ENCODE data around the gene LARGE2. TPM values are rescaled to one million over a fixed set of nuclear protein-coding genes. Genes with fewer than 3 reads are reported as not detected.
A peak's percentile ranks its signal among the peaks of the same experiment; 100 is the strongest.

Gene LARGE2
- total RNA-seq, 1 donor from 2014 or later: 5.0 TPM

DNA sequence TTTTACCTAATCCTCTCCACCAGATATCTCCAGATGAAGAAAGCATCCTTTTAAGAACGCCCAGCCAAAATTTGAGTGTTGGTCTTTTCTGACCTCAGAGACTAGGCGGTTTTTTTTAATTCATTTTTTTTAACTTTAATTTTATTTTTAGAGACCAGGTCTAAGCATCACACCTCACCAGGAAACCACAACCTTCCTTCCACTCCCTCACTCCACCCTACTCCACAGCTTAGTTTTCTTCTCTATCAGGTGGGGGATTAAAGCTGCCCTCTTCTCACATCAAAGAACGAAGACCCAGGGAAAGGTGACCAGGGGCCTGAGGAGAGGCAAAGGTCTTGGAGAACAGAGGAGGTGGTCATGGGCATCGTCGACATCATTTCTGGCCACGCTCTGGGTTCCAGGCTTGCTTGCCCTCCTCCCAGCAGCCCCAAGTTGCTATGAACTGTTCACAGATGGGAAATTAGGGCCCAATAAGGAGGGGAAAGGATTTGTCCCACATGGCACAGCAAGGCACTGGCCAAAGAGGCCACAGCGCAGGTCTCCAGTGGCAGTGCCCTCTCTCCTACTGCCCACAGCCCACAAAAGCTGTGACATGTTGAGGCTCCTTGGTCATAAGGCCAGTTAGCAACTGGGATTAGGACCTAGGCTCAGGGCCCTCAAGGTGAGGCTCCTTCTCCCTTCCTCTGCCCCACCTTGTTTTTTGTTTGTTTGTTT lies 3.3 kb upstream of the LARGE2 start:
- Histone ChIP-seq H3K27ac (peak overlapping the region; percentile 95), H3K4me3 (peak overlapping the region; percentile 100), H3K27me3 (ENCODE audit: low read depth) (peaks cover 21% of the 10 kb centered on the region), H3K36me3 (peaks cover 20% of the 10 kb centered on the region), H3K4me1 (peaks cover 52% of the 10 kb centered on the region), H3K9me3 (no peaks in the 10 kb centered on the region)
- DNase-seq: peak; percentile 23
- no peak for TF ChIP-seq CTCF (IDR thresholded peaks at IDR 0.05)
- no peak for ATAC-seq
- intact Hi-C loops (cut with DNase I): no loop called here

- intact Hi-C loops (cut with DNase I): no loop called here
- H3K4me1 ChIP-seq: peaks cover 52% of the 10 kb centered on the region
- no peak for ATAC-seq
- H3K36me3 ChIP-seq: peaks cover 12% of the 10 kb centered on the region
- H3K27ac ChIP-seq: no peak overlapping the region
- DNase-seq: peak; percentile 35
- peaks cover 21% of the 10 kb centered on the region for H3K27me3 ChIP-seq (ENCODE audit: low read depth)
- no peak overlapping the region for H3K4me3 ChIP-seq
- no peaks in the 10 kb centered on the region for H3K9me3 ChIP-seq
- no peak for TF ChIP-seq CTCF (IDR thresholded peaks at IDR 0.05)
Observed at GRCh38 chr11:45919806-45920530, 2.5 kb upstream of the LARGE2 start.

DNA sequence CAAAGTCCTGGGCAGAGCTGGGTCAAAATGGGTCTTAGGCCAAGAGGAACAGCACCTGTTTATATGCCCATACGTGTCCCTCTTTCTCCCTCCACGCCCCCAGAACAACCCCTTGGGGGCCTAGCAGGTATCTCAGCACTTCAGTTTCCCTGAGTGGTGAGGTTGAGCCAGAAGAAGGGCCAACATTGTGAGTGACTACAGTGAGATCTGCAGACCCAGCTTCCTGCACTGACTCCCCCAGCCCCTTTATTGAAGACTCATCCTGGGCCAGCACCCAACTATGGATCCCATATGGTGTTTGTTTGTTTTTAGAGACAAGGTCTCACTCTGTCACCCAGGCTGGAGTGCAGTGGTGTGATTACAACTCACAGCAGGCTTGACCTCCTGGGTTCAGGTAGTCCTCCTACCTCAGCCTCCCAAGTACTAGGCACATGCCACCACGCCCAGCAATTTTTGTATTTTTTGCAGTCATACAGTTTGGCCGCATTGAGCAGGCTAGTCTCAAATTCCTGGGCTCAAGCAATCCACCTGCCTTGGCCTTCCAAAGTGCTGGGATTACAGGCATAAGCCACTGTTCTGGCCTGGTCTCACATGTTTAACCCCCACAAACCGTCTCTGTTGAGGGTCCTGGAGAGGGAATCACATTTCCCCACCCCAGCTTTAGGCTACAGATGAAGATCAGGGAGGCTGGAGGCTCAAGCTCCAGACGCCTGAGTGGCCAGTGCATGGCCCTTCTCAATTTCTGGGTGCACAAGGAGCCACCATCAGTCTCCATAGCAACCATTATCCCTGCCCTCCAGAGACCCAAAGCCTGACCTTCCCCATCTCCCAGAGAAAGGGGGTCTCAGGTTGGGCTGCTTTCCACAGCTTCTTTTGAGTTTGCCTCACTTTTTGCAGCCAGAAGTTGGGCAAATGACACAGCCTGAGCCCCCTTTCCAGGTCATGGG lies 1.7 kb upstream of the LARGE2 start:
- H3K4me1 ChIP-seq: peaks cover 52% of the 10 kb centered on the region
- peak overlapping the region; percentile 77 for H3K27ac ChIP-seq
- intact Hi-C loops (cut with DNase I): no loop called here
- DNase-seq (peak; percentile 24), ATAC-seq (no peak)
- no peak for TF ChIP-seq CTCF (IDR thresholded peaks at IDR 0.05)
- H3K36me3 ChIP-seq: peaks cover 4% of the 10 kb centered on the region
- no peak overlapping the region for H3K4me3 ChIP-seq
- no peaks in the 10 kb centered on the region for H3K9me3 ChIP-seq
- H3K27me3 ChIP-seq (ENCODE audit: low read depth): peaks cover 23% of the 10 kb centered on the region

- no peaks in the 10 kb centered on the region for H3K36me3 ChIP-seq
- no peak for TF ChIP-seq CTCF (IDR thresholded peaks at IDR 0.05)
- no peaks in the 10 kb centered on the region for H3K9me3 ChIP-seq
- H3K27ac ChIP-seq: peak overlapping the region; percentile 77
- H3K4me3 ChIP-seq: peak overlapping the region; percentile 52
- intact Hi-C loops (cut with DNase I): no loop called here
- H3K4me1 ChIP-seq: peaks cover 42% of the 10 kb centered on the region
- H3K27me3 ChIP-seq (ENCODE audit: low read depth): peaks cover 26% of the 10 kb centered on the region
- DNase-seq (peak; percentile 87), ATAC-seq (peak; percentile 64 to 73)
Observed at GRCh38 chr11:45921561-45922424, 663 bp upstream of the LARGE2 start.
